Caco-2 (cell line): ENCODE data around the gene MMP23B. TPM values are rescaled to one million over a fixed set of nuclear protein-coding genes. Genes with fewer than 3 reads are reported as not detected.
"Not testable (repeated sequence)": the region's sequence is repeated elsewhere in the genome, so short reads cannot be mapped to it uniquely, and the experiment has no call there.

Experiments
- BruUV-seq: library from RNA; stranded (reverse); fragments of 400-500 nt; replicated peaks from 2 replicates; lab custom pipeline; 2021; lab: Mats Ljungman, UMichigan
- CTCF ChIA-PET: fragments of 300-600 bp; sonication (Branson Sonifier 250); formaldehyde crosslinking; loops from one replicate; lab custom pipeline; 2022; ENCODE audit warnings: antibody characterized with exemption; lab: Charles Lee
- POLR2A ChIA-PET: fragments of 300-600 bp; sonication (Branson Sonifier 250); formaldehyde crosslinking; loops from one replicate; lab custom pipeline; 2022; ENCODE audit warnings: antibody characterized with exemption; lab: Charles Lee
- DNase-seq, 2 experiments: peaks; one replicate each; pipeline versions ENCODE4 v3.0.0 to v3.0.0-alpha.2; 2020 to 2022
- H3K27me3 ChIP-seq: replicated peaks from 2 replicates; pipeline ENCODE4 v1.6.0; 2011; ENCODE audit warnings: low read length; ENCODE audit not compliant: control insufficient read depth, insufficient read depth
- H3K36me3 ChIP-seq: 2 replicates; pipeline ENCODE4 v1.5.1; 2011; ENCODE audit warnings: low read length; ENCODE audit not compliant: control insufficient read depth, insufficient read depth
- H3K4me1 ChIP-seq: fragments of 250-450 bp; sonication (Bioruptor Pico); 2 replicates; pipeline ENCODE4 v1.5.1; 2020; ENCODE audit warnings: mild to moderate bottlenecking
- H3K4me3 ChIP-seq: 2 replicates; pipeline ENCODE4 v1.5.1; 2011; ENCODE audit warnings: low read depth, mild to moderate bottlenecking, control low read depth, low read length
- H3K9me3 ChIP-seq: fragments of 250-450 bp; sonication (Bioruptor Pico); 2 replicates; pipeline ENCODE4 v1.5.1; 2020; ENCODE audit warnings: mild to moderate bottlenecking, moderate library complexity
- H3K27ac Mint-ChIP-seq: one replicate; pipeline ENCODE4 v1.8.0; 2022; ENCODE audit warnings: mixed read lengths; ENCODE audit not compliant: unreplicated experiment
- H3K27me3 Mint-ChIP-seq: one replicate; pipeline ENCODE4 v1.8.0; 2022; ENCODE audit warnings: mixed read lengths; ENCODE audit not compliant: insufficient read depth, unreplicated experiment
- H3K36me3 Mint-ChIP-seq: one replicate; pipeline ENCODE4 v1.8.0; 2022; ENCODE audit warnings: mild to moderate bottlenecking, mixed read lengths; ENCODE audit not compliant: insufficient read depth, unreplicated experiment
- H3K4me1 Mint-ChIP-seq: one replicate; pipeline ENCODE4 v1.8.0; 2022; ENCODE audit warnings: low read depth, mixed read lengths; ENCODE audit not compliant: unreplicated experiment
- H3K4me3 Mint-ChIP-seq: one replicate; pipeline ENCODE4 v1.8.0; 2022; ENCODE audit warnings: mild to moderate bottlenecking, moderate library complexity, mixed read lengths; ENCODE audit not compliant: unreplicated experiment
- H3K9me3 Mint-ChIP-seq: one replicate; pipeline ENCODE4 v1.8.0; 2022; ENCODE audit warnings: mixed read lengths; ENCODE audit not compliant: unreplicated experiment
- intact Hi-C: fragments of 100-400 bp; cut with micrococcal nuclease; formaldehyde crosslinking; loops from one replicate; pipeline ENCODE4 v1.10.0; 2022; ENCODE audit not compliant: unreplicated experiment
- total RNA-seq: library from RNA; stranded (reverse); gene quantifications from 2 replicates; pipeline ENCODE4 v1.2.3, GENCODE V29; 2022
- TF ChIP-seq, protein P1 (sequence below), 2 experiments: fragments of 200-600 bp in 1 of 2; IDR thresholded peaks; 1 replicate in 1 of 2; 2 replicates in 1 of 2; pipeline versions ENCODE4 v1.5.1 to v1.8.0; 2011 to 2022; ENCODE audit warnings: antibody characterized with exemption in 1 of 2, control low read depth in 1 of 2, inconsistent platforms in 1 of 2, low read depth in 1 of 2, low read length in 1 of 2, mild to moderate bottlenecking in 1 of 2, moderate library complexity in 1 of 2; ENCODE audit not compliant: insufficient read depth in 1 of 2, severe bottlenecking in 1 of 2, unreplicated experiment in 1 of 2

The MMP23B gene
- total RNA-seq, 1 experiment from 2014 or later, result 6.0 TPM

GRCh38 chr1:1675218-1675617 lies 43.2 kb downstream of the MMP23B start:
- H3K4me3 Mint-ChIP-seq, H3K4me1 Mint-ChIP-seq, H3K9me3 ChIP-seq, H3K27me3 Mint-ChIP-seq, H3K27ac Mint-ChIP-seq, H3K27me3 ChIP-seq, intact Hi-C loops, H3K36me3 ChIP-seq, H3K4me1 ChIP-seq, BruUV-seq, DNase-seq, CTCF ChIA-PET, H3K4me3 ChIP-seq, POLR2A ChIA-PET, H3K9me3 Mint-ChIP-seq: not testable (repeated sequence)
- peaks cover 24% of the 10 kb centered on the region for H3K36me3 Mint-ChIP-seq

DNA sequence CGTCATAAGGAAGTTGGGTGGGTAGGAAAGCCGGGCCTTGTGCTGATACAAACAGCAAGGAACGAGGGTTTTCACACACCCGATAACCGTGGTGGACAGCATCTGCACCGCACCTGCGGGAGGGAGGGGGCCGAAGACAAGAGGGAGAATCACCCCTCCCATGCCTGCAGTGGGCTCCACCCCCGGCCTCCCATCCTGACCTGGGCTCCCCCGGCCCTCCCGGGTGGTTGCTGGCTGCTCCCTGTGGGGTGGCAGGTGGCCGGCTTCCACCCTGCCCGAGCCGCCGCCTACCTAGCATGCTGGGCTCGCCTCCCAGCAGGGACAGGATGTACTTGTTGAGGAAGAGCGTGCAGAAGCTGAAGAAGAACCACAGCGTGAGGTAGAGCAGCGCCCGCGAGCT lies 44.1 kb downstream of the MMP23B start:
- POLR2A ChIA-PET, result not testable (repeated sequence)

DNA sequence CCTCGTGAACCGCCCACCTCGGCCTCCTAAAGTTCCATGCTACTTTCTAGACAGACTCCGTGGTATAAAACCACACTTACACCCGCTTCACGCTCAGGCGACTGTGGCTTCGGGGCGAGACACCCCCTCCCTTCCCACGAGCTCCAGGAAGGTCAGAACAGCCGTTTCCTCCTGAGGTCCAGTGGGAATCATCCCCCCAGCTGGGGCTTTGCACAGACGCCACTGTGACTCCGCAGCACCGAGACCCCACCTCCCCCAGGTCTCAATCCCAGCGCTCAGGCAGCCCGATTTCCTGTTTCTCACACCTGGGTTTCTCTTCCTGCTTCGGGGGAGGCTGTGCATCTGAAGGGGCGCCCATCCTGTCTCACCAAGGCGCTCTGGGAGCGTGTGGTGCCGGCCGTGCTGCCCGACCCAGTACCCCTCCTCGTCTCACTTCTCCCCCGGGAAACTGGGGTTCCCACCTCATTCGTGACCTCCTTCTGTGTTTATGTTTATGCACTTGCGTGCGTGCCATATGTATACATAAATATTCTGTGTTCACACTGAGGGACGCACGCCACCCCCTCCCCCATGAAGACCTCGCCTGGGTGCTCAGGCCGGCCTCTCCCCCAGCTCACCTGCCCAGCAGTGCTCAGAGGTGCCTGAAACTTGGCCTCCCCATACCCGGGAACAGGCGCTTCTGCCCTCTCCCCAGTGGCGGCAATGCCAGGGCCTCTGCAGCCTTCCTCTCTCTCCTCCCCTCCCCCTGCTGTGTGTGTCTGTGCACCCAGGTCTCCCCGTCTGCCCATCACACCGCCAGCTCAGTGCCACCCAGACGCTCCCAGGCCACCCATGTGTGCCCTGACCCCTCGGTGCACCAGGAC lies 46.0 kb downstream of the MMP23B start:
- POLR2A ChIA-PET, result no interaction called here

More for the DNA sequence above, 44.1 kb downstream of the MMP23B start:
- H3K4me1 Mint-ChIP-seq, H3K4me1 ChIP-seq, intact Hi-C loops, H3K9me3 Mint-ChIP-seq, DNase-seq, H3K27me3 ChIP-seq, H3K9me3 ChIP-seq, H3K4me3 ChIP-seq, H3K27ac Mint-ChIP-seq, H3K4me3 Mint-ChIP-seq, H3K36me3 ChIP-seq, H3K27me3 Mint-ChIP-seq, BruUV-seq, CTCF ChIA-PET: not testable (repeated sequence)
- H3K36me3 Mint-ChIP-seq, result peaks cover 18% of the 10 kb centered on the region

More for the DNA sequence above, 46.0 kb downstream of the MMP23B start:
- no peak overlapping the region for H3K4me3 Mint-ChIP-seq
- no peak overlapping the region for H3K27ac Mint-ChIP-seq
- no peaks in the 10 kb centered on the region for H3K4me1 Mint-ChIP-seq
- TF ChIP-seq, protein P1, sequence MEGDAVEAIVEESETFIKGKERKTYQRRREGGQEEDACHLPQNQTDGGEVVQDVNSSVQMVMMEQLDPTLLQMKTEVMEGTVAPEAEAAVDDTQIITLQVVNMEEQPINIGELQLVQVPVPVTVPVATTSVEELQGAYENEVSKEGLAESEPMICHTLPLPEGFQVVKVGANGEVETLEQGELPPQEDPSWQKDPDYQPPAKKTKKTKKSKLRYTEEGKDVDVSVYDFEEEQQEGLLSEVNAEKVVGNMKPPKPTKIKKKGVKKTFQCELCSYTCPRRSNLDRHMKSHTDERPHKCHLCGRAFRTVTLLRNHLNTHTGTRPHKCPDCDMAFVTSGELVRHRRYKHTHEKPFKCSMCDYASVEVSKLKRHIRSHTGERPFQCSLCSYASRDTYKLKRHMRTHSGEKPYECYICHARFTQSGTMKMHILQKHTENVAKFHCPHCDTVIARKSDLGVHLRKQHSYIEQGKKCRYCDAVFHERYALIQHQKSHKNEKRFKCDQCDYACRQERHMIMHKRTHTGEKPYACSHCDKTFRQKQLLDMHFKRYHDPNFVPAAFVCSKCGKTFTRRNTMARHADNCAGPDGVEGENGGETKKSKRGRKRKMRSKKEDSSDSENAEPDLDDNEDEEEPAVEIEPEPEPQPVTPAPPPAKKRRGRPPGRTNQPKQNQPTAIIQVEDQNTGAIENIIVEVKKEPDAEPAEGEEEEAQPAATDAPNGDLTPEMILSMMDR (IDR thresholded peaks at IDR 0.05; ENCODE audit: insufficient read depth in 1 of 2, low read depth in 1 of 2, low read length in 1 of 2, severe bottlenecking in 1 of 2, unreplicated experiment in 1 of 2), result no peak
- Histone ChIP-seq H3K27me3 (no peaks in the 10 kb centered on the region), H3K36me3 (no peaks in the 10 kb centered on the region), H3K4me3 (no peak overlapping the region), H3K9me3 (no peaks in the 10 kb centered on the region), H3K4me1 (no peaks in the 10 kb centered on the region)
- CTCF ChIA-PET, result no interaction called here
- no TSS peak for BruUV-seq
- peaks cover 14% of the 10 kb centered on the region for H3K36me3 Mint-ChIP-seq
- no peak for DNase-seq
- H3K27me3 Mint-ChIP-seq, result no peaks in the 10 kb centered on the region
- intact Hi-C loops, result no loop called here
- no peaks in the 10 kb centered on the region for H3K9me3 Mint-ChIP-seq
